Measurements from ENCODE around the gene RFXAP.

RFXAP gene

DNA sequence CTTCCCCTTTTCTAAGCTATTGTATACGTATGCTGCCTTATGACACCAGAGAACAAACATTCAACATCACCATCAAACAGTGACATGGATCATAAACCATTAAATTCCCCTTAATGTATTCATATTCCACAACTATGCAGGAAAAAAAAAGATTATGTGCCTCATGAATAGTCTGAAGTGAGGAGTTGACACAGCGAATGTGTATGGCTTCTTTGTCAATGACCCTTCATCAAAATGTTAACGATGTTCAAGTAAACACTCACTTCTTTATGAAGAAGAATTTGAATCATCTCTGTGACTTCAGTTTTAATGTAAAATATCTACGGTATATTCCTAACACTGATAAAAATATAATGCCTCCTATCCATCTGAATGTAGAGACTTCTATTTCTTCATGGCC, 56.4 kb downstream of the RFXAP start:
- H3K36me3 Mint-ChIP-seq, result no peaks in the 10 kb centered on the region
- DNase-seq (ENCODE audit: low spot score in 2 of 2) (no peak), ATAC-seq (no peak)

DNA sequence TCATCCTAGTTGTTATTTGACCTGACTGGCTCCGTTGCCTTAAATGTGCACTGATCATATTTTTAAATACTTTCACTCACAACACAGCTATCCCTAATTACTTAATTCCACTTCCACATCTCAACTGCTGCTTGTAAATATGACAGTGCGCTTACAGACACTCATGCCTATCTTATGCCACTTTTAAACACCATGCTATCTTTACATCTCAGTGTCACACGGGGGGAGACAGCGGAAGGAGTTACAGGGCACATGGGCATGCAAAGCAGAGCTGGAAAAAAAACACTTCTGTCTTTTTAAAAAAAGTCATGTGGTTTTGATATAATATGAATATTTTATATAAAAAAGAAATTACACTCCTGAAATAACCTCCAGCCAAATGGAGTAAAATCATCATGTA, 56.9 kb downstream of the RFXAP start:
- no peak for ATAC-seq
- Mint-ChIP-seq H3K36me3 (no peaks in the 10 kb centered on the region), H3K4me1 (no peaks in the 10 kb centered on the region), H3K4me3 (no peak overlapping the region), H3K9me3 (no peaks in the 10 kb centered on the region), H3K27ac (no peak overlapping the region)
- no peak for DNase-seq (ENCODE audit: low spot score in 2 of 2)

More for the DNA sequence above, 56.4 kb downstream of the RFXAP start:
- Mint-ChIP-seq H3K4me3 (no peak overlapping the region), H3K4me1 (no peaks in the 10 kb centered on the region), H3K27ac (no peak overlapping the region), H3K9me3 (no peaks in the 10 kb centered on the region)
